Measurements from ENCODE around the gene CTXN2. TPM values are rescaled to one million over a fixed set of nuclear protein-coding genes. Genes with fewer than 3 reads are reported as not detected.

Gene CTXN2
- total and polyA plus RNA-seq, 2 donors (not counting 1 experiment from before 2014, with no cell fraction given): 0.10 TPM; not detected in 1

- Histone ChIP-seq H3K4me2 (replicated peaks; ENCODE audit: low read depth, low read length, poor library complexity, severe bottlenecking) (no peak overlapping the region), H3K9ac (ENCODE audit: low read length) (no peak overlapping the region), H4K20me1 (ENCODE audit: control insufficient read depth, insufficient read depth, low read length, poor library complexity, severe bottlenecking) (no peaks in the 10 kb centered on the region), H3K4me1 (ENCODE audit: control insufficient read depth in 2 of 2, insufficient read depth in 2 of 2, low read length in 2 of 2) (no peaks in the 10 kb centered on the region), H3K36me3 (replicated peaks in 1 of 2; ENCODE audit: control extremely low read depth in 1 of 2, control insufficient read depth in 1 of 2, extremely low read depth in 1 of 2, insufficient read depth in 2 of 2, low read length in 1 of 2) (no peaks in the 10 kb centered on the region), H3K27ac (ENCODE audit: low read length in 2 of 2) (no peak overlapping the region), H3K79me2 (ENCODE audit: control insufficient read depth, insufficient read depth, low read length) (no peaks in the 10 kb centered on the region), H2AFZ (ENCODE audit: insufficient read depth, low read depth, low read length, poor library complexity, severe bottlenecking) (no peak overlapping the region), H3K27me3 (replicated peaks in 1 of 4; ENCODE audit: control extremely low read depth in 1 of 4, control insufficient read depth in 3 of 4, insufficient read depth in 4 of 4, low read length in 3 of 4) (no peaks in the 10 kb centered on the region), H3K4me3 (ENCODE audit: control extremely low read depth in 1 of 5, extremely low read depth in 1 of 5, insufficient read depth in 1 of 5, low read depth in 2 of 5, low read length in 4 of 5) (no peak overlapping the region), H3K9me3 (ENCODE audit: control extremely low read depth in 1 of 3, control insufficient read depth in 2 of 3, insufficient read depth in 1 of 3, low read length in 2 of 3) (no peaks in the 10 kb centered on the region)
- ATAC-seq (ENCODE audit: low read depth) (no peak), DNase-seq (no peak)
- ChIA-PET CTCF (no interaction called here), POLR2A (no interaction called here)
- H3K27ac Mint-ChIP-seq: no peak overlapping the region
- TF ChIP-seq EZH2 (IDR thresholded peaks at IDR 0.05; ENCODE audit: borderline replicate concordance, insufficient read depth, low read depth, low read length, poor library complexity, severe bottlenecking): no peak
- no peak for TF ChIP-seq CTCF (IDR thresholded peaks at IDR 0.05)
- intact Hi-C loops (cut with micrococcal nuclease): no loop called here
- H3K9me3 Mint-ChIP-seq (ENCODE audit: insufficient read depth): no peaks in the 10 kb centered on the region
- H3K4me1 Mint-ChIP-seq: no peaks in the 10 kb centered on the region
- peaks cover 7% of the 10 kb centered on the region for H3K27me3 Mint-ChIP-seq
- no peak overlapping the region for H3K4me3 Mint-ChIP-seq
- 90% methylated on average over 2 of the region's 4 CpGs for WGBS (ENCODE audit: insufficient coverage)
These were observed 47.9 kb downstream of the CTXN2 start for GRCh38 chr15:48239334-48239733.

GRCh38 chr15:48242015-48242414, 50.5 kb downstream of the CTXN2 start:
- Histone ChIP-seq H3K4me2 (replicated peaks; ENCODE audit: low read depth, low read length, poor library complexity, severe bottlenecking) (no peak overlapping the region), H3K4me3 (ENCODE audit: control extremely low read depth in 1 of 5, extremely low read depth in 1 of 5, insufficient read depth in 1 of 5, low read depth in 2 of 5, low read length in 4 of 5) (no peak overlapping the region), H3K9me3 (ENCODE audit: control extremely low read depth in 1 of 3, control insufficient read depth in 2 of 3, insufficient read depth in 1 of 3, low read length in 2 of 3) (no peaks in the 10 kb centered on the region), H3K4me1 (ENCODE audit: control insufficient read depth in 2 of 2, insufficient read depth in 2 of 2, low read length in 2 of 2) (no peaks in the 10 kb centered on the region), H3K27me3 (replicated peaks in 1 of 4; ENCODE audit: control extremely low read depth in 1 of 4, control insufficient read depth in 3 of 4, insufficient read depth in 4 of 4, low read length in 3 of 4) (no peaks in the 10 kb centered on the region), H4K20me1 (ENCODE audit: control insufficient read depth, insufficient read depth, low read length, poor library complexity, severe bottlenecking) (no peaks in the 10 kb centered on the region), H3K9ac (ENCODE audit: low read length) (no peak overlapping the region), H3K79me2 (ENCODE audit: control insufficient read depth, insufficient read depth, low read length) (no peaks in the 10 kb centered on the region), H3K27ac (ENCODE audit: low read length in 2 of 2) (no peak overlapping the region), H3K36me3 (replicated peaks in 1 of 2; ENCODE audit: control extremely low read depth in 1 of 2, control insufficient read depth in 1 of 2, extremely low read depth in 1 of 2, insufficient read depth in 2 of 2, low read length in 1 of 2) (no peaks in the 10 kb centered on the region), H2AFZ (ENCODE audit: insufficient read depth, low read depth, low read length, poor library complexity, severe bottlenecking) (no peak overlapping the region)
- H3K27ac Mint-ChIP-seq: no peak overlapping the region
- CTCF ChIA-PET: interaction anchor here (1.1 kb wide), 1 partner anchor 8 kb away, joined by 3 read pairs; no protein-coding TSS in a partner anchor
- peaks cover 4% of the 10 kb centered on the region for H3K27me3 Mint-ChIP-seq
- intact Hi-C loops (cut with micrococcal nuclease): no loop called here
- POLR2A ChIA-PET: no interaction called here
- no peak for TF ChIP-seq EZH2 (IDR thresholded peaks at IDR 0.05; ENCODE audit: borderline replicate concordance, insufficient read depth, low read depth, low read length, poor library complexity, severe bottlenecking)
- no peak for TF ChIP-seq CTCF (IDR thresholded peaks at IDR 0.05)
- ATAC-seq (ENCODE audit: low read depth) (no peak), DNase-seq (no peak)
- no peaks in the 10 kb centered on the region for H3K9me3 Mint-ChIP-seq (ENCODE audit: insufficient read depth)
- H3K4me1 Mint-ChIP-seq: no peaks in the 10 kb centered on the region
- H3K4me3 Mint-ChIP-seq: no peak overlapping the region
